OCI-LY3 (cell line): ENCODE data around the gene CCDC187.

ENCODE experiments used
- H2AFZ ChIP-seq: fragments of 200-600, 300-600 bp; shearing (Covaris generic); 2 replicates; pipeline ENCODE4 v1.6.0; 2014; ENCODE audit warnings: antibody characterized with exemption, low read depth, low read length
- H3K27ac ChIP-seq: fragments of 200-600, 300-600 bp; sonication (generic); 2 replicates; pipeline ENCODE4 v1.5.1; 2014; ENCODE audit warnings: mild to moderate bottlenecking, low read length, moderate library complexity, mixed read lengths
- H3K27me3 ChIP-seq: fragments of 200-600, 300-600 bp; sonication (generic); 2 replicates; pipeline ENCODE4 v1.6.1; 2014; ENCODE audit warnings: low read depth, low read length, mixed read lengths
- H3K36me3 ChIP-seq: fragments of 200-600, 300-600 bp; sonication (generic); replicated peaks from 2 replicates; pipeline ENCODE3; 2014; ENCODE audit warnings: low read depth, low read length, mixed read lengths
- H3K4me1 ChIP-seq: fragments of 300-600, 200-600 bp; sonication (generic); 2 replicates; pipeline ENCODE4 v1.6.1; 2014; ENCODE audit warnings: low read length, mixed read lengths
- H3K4me2 ChIP-seq: fragments of 200-600, 300-600 bp; sonication (generic); 2 replicates; pipeline ENCODE4 v1.6.1; 2014; ENCODE audit warnings: low read length, mixed read lengths
- H3K4me3 ChIP-seq: fragments of 300-600, 200-600 bp; sonication (generic); 2 replicates; pipeline ENCODE4 v1.5.1; 2014; ENCODE audit warnings: antibody characterized with exemption, mild to moderate bottlenecking, low read length, moderate library complexity
- H3K79me2 ChIP-seq: fragments of 300-600, 200-600 bp; shearing (Covaris generic); 2 replicates; pipeline ENCODE4 v1.6.1; 2014; ENCODE audit warnings: mild to moderate bottlenecking, low read length, mixed read lengths
- H3K9ac ChIP-seq: fragments of 300-600, 200-600 bp; shearing (Covaris generic); 2 replicates; pipeline ENCODE4 v1.6.0; 2014; ENCODE audit warnings: mild to moderate bottlenecking, low read length, moderate library complexity
- H3K9me3 ChIP-seq: fragments of 200-600, 300-600 bp; shearing (Covaris generic); 2 replicates; pipeline ENCODE4 v1.6.1; 2014; ENCODE audit warnings: low read length, mixed read lengths; ENCODE audit not compliant: insufficient read depth
- H4K20me1 ChIP-seq: fragments of 200-600, 300-600 bp; sonication (generic); 2 replicates; pipeline ENCODE4 v1.6.1; 2016; ENCODE audit warnings: low read length, mixed read lengths; ENCODE audit not compliant: insufficient read depth
- EZH2phosphoT487 ChIP-seq: fragments of 200-600 bp; shearing (Covaris generic); IDR thresholded peaks from 2 replicates; pipeline ENCODE4 v1.6.1; 2018; ENCODE audit warnings: antibody characterized with exemption, mixed run types, low read depth
- TF ChIP-seq, protein P1 (sequence below): fragments of 200-600, 300-600 bp; sonication (generic); IDR thresholded peaks from 2 replicates; pipeline ENCODE4 v1.5.1; 2014; ENCODE audit warnings: antibody characterized with exemption, low read length, low read depth

CCDC187 gene

GRCh38 chr9:136201174-136201573 lies 102.7 kb downstream of the CCDC187 start:
- Histone ChIP-seq H3K9me3 (no peaks in the 10 kb centered on the region), H3K4me3 (no peak overlapping the region), H4K20me1 (peaks cover 4% of the 10 kb centered on the region; the same call in 1 of the 2 replicates), H3K9ac (no peak overlapping the region), H3K36me3 (peaks cover 5% of the 10 kb centered on the region), H3K27me3 (peaks cover 9% of the 10 kb centered on the region), H3K4me2 (no peak overlapping the region), H3K79me2 (no peaks in the 10 kb centered on the region), H2AFZ (no peak overlapping the region), H3K4me1 (no peaks in the 10 kb centered on the region), H3K27ac (no peak overlapping the region)
- TF ChIP-seq EZH2phosphoT487, result no peak

DNA sequence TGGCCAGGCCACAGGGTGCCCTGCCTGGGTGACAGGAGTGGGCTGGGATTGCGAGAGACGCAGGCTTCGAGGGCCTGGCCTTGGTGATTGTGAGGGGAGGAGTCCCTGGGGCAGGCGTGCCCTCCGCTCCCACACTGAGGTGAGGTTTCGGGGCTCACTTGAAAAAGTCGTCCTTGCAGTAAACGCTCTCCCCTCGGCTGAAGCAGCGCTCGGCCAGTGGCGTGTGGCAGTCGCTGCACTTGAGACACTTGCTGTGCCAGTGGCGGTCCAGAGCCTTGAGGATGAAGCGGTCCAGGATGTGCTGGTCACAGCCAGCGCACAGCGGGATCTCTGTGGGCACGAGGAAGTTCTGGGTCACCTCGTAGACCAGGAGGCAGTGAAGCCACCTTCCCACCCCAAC lies 103.5 kb downstream of the CCDC187 start:
- no peaks in the 10 kb centered on the region for H3K79me2 ChIP-seq
- H3K4me3 ChIP-seq, result no peak overlapping the region
- H3K4me2 ChIP-seq, result no peak overlapping the region
- H3K9me3 ChIP-seq, result no peaks in the 10 kb centered on the region
- no peaks in the 10 kb centered on the region for H3K4me1 ChIP-seq
- H4K20me1 ChIP-seq, result peaks cover 4% of the 10 kb centered on the region; the same call in 1 of the 2 replicates
- no peak overlapping the region for H3K9ac ChIP-seq
- H3K27ac ChIP-seq, result no peak overlapping the region
- peaks cover 13% of the 10 kb centered on the region for H3K27me3 ChIP-seq
- peaks cover 2% of the 10 kb centered on the region for H3K36me3 ChIP-seq
- TF ChIP-seq EZH2phosphoT487, result no peak
- TF ChIP-seq, protein P1, sequence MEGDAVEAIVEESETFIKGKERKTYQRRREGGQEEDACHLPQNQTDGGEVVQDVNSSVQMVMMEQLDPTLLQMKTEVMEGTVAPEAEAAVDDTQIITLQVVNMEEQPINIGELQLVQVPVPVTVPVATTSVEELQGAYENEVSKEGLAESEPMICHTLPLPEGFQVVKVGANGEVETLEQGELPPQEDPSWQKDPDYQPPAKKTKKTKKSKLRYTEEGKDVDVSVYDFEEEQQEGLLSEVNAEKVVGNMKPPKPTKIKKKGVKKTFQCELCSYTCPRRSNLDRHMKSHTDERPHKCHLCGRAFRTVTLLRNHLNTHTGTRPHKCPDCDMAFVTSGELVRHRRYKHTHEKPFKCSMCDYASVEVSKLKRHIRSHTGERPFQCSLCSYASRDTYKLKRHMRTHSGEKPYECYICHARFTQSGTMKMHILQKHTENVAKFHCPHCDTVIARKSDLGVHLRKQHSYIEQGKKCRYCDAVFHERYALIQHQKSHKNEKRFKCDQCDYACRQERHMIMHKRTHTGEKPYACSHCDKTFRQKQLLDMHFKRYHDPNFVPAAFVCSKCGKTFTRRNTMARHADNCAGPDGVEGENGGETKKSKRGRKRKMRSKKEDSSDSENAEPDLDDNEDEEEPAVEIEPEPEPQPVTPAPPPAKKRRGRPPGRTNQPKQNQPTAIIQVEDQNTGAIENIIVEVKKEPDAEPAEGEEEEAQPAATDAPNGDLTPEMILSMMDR, result no peak
- no peak overlapping the region for H2AFZ ChIP-seq
